Neuronal stem cell (in vitro differentiated cells): Measurements from ENCODE around the gene PGC.
A peak's percentile ranks its signal among the peaks of the same experiment; 100 is the strongest.

Experiments
- DNase-seq: peaks from one replicate; pipeline ENCODE4 v3.0.0-alpha.2; 2013; ENCODE audit warnings: low spot score
- H2AFZ ChIP-seq: one replicate; pipeline ENCODE4 v1.6.1; 2013; ENCODE audit warnings: mild to moderate bottlenecking, low read length, inconsistent platforms
- H2AK5ac ChIP-seq: 2 replicates; pipeline ENCODE4 v1.6.1; 2013; ENCODE audit warnings: low read depth, mild to moderate bottlenecking, inconsistent platforms, low read length, moderate library complexity, mixed read lengths
- H2BK120ac ChIP-seq: 2 replicates; pipeline ENCODE4 v1.6.1; 2013; ENCODE audit warnings: low read depth, mild to moderate bottlenecking, inconsistent platforms, low read length, moderate library complexity, mixed read lengths
- H2BK12ac ChIP-seq: one replicate; pipeline ENCODE4 v1.6.1; 2013; ENCODE audit warnings: low read length, inconsistent platforms
- H2BK15ac ChIP-seq: 2 replicates; pipeline ENCODE4 v1.6.1; 2013; ENCODE audit warnings: mild to moderate bottlenecking, low read length, inconsistent platforms, mixed read lengths
- H2BK5ac ChIP-seq: one replicate; pipeline ENCODE4 v1.6.1; 2013; ENCODE audit warnings: inconsistent platforms, mild to moderate bottlenecking, low read length, moderate library complexity
- H3K14ac ChIP-seq: one replicate; pipeline ENCODE4 v1.6.1; 2013; ENCODE audit warnings: low read length, inconsistent platforms
- H3K18ac ChIP-seq: 2 replicates; pipeline ENCODE4 v1.6.1; 2013; ENCODE audit warnings: low read length, inconsistent platforms
- H3K23ac ChIP-seq: 2 replicates; pipeline ENCODE4 v1.6.1; 2013; ENCODE audit warnings: low read depth, mild to moderate bottlenecking, mixed read lengths, low read length, inconsistent platforms; ENCODE audit not compliant: poor library complexity
- H3K27ac ChIP-seq: replicated peaks from 3 replicates; pipeline ENCODE4 v1.5.1; 2013; ENCODE audit warnings: low read length, inconsistent platforms
- H3K27me3 ChIP-seq, 3 experiments: 2 replicates each; pipeline ENCODE4 v1.6.1; 2013; ENCODE audit warnings: low read length in 3 of 3, mild to moderate bottlenecking in 2 of 3, inconsistent platforms in 1 of 3, low read depth in 1 of 3, mixed read lengths in 1 of 3, moderate library complexity in 1 of 3; ENCODE audit not compliant: control insufficient read depth in 3 of 3, insufficient read depth in 3 of 3
- H3K36me3 ChIP-seq, 2 donors: replicated peaks in 1 of 2; 2 replicates each; pipeline ENCODE4 v1.6.1; 2013; ENCODE audit warnings: low read length in 2 of 2; ENCODE audit not compliant: control insufficient read depth in 2 of 2, insufficient read depth in 2 of 2
- H3K4ac ChIP-seq: 2 replicates; pipeline ENCODE4 v1.6.1; 2013; ENCODE audit warnings: inconsistent platforms, mild to moderate bottlenecking, low read length, moderate library complexity
- H3K4me1 ChIP-seq, 2 donors: 1 replicate in 1 of 2; 2 replicates in 1 of 2; pipeline ENCODE4 v1.6.1; 2013; ENCODE audit warnings: low read length in 2 of 2, low read depth in 1 of 2; ENCODE audit not compliant: control insufficient read depth in 2 of 2, insufficient read depth in 1 of 2
- H3K4me2 ChIP-seq: one replicate; pipeline ENCODE4 v1.6.1; 2013; ENCODE audit warnings: mild to moderate bottlenecking, low read length, inconsistent platforms; ENCODE audit not compliant: insufficient read depth, poor library complexity, severe bottlenecking
- H3K4me3 ChIP-seq, 2 donors: 2 replicates each; pipeline ENCODE4 v1.5.1; 2013; ENCODE audit warnings: low read length in 2 of 2, mild to moderate bottlenecking in 2 of 2, inconsistent platforms in 1 of 2, moderate library complexity in 1 of 2
- H3K79me1 ChIP-seq: one replicate; pipeline ENCODE4 v1.6.1; 2013; ENCODE audit warnings: low read depth, mild to moderate bottlenecking, inconsistent platforms, low read length, moderate library complexity
- H3K9ac ChIP-seq: one replicate; pipeline ENCODE4 v1.6.1; 2013; ENCODE audit warnings: mild to moderate bottlenecking, low read depth, low read length, inconsistent platforms; ENCODE audit not compliant: poor library complexity
- H3K9me3 ChIP-seq, 2 donors: replicated peaks in 1 of 2; 2 replicates each; pipeline versions ENCODE3 to v1.6.1; 2013; ENCODE audit warnings: low read length in 2 of 2, mild to moderate bottlenecking in 2 of 2, inconsistent platforms in 1 of 2, low read depth in 1 of 2, mixed read lengths in 1 of 2, moderate library complexity in 1 of 2; ENCODE audit not compliant: control insufficient read depth in 2 of 2, insufficient read depth in 1 of 2
- H4K8ac ChIP-seq: one replicate; pipeline ENCODE4 v1.6.1; 2013; ENCODE audit warnings: low read depth, mild to moderate bottlenecking, inconsistent platforms, low read length, moderate library complexity
- H4K91ac ChIP-seq: one replicate; pipeline ENCODE4 v1.6.1; 2013; ENCODE audit warnings: low read length, low read depth, mild to moderate bottlenecking, inconsistent platforms; ENCODE audit not compliant: poor library complexity
- WGBS, 2 donors: extraction: QIAGEN DNeasy Blood & Tissue Kit; methylation state at CpG; one replicate each; pipeline ENCODE4 v1.1.7; 2013; ENCODE audit warnings: missing lambda C conversion rate in 2 of 2, mixed read lengths in 1 of 2; ENCODE audit not compliant: insufficient read length in 2 of 2, insufficient replicate concordance in 1 of 2; ENCODE audit errors: extremely low coverage in 2 of 2; 5-methylcytosine and 5-hydroxymethylcytosine counted together

The PGC gene

DNA sequence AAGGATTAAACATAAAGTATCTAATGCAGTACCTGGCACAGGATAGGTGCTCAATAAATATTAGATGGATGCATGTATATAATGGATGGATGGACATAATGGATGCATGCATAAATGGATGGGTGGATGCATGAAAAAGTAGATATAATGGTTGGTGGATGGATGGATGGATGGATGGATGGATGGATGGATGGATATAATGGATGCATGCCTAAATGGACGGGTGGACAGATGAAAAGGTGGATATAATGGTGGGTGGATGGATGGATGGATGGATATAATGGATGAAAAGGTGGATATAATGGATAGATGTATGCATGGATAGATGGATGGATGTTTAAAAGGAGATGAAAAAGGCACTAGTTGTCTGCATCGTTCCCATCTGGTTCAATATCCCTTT lies 37.8 kb downstream of the PGC start:
- Histone ChIP-seq H3K36me3 (no peaks in the 10 kb centered on the region), H2BK15ac (no peak overlapping the region), H3K18ac (no peak overlapping the region), H2AFZ (no peak overlapping the region), H3K79me1 (no peaks in the 10 kb centered on the region), H3K4me2 (no peak overlapping the region), H3K23ac (no peak overlapping the region), H3K27me3 (peaks cover 0 to 60% (median 2%) of the 10 kb centered on the region in 3 experiments), H3K4me3 (no peak overlapping the region), H2BK120ac (no peak overlapping the region), H3K14ac (no peak overlapping the region), H2AK5ac (no peak overlapping the region), H3K4ac (no peak overlapping the region), H4K91ac (no peak overlapping the region), H3K9me3 (peaks cover 0 to 1% of the 10 kb centered on the region in 2 donors), H2BK12ac (no peak overlapping the region), H3K4me1 (peaks cover 0 to 1% of the 10 kb centered on the region in 2 donors), H4K8ac (no peak overlapping the region), H2BK5ac (no peak overlapping the region), H3K9ac (no peak overlapping the region), H3K27ac (no peak overlapping the region)
- WGBS, 2 donors, result no CpG with 5 or more reads among the region's 2 CpGs
- DNase-seq, result no peak

DNA sequence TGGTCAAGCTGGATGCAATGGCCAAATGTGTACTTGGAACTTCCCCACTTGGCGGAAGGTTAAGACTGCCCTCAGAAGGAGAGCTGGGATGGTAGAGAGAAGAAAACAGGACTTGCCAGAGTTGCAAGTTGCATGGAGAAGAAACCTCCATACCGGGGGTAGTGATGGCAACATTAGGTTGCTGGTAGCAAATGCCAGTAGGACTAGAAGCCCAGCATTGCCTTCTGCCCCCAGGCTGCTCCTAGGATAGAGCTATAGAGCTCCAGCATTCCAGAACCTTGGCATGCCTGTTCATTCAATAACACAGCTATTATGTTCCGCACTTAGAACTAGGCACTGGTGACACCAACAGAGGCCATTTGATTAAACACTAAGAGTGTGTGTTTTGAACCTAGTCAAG lies 38.3 kb downstream of the PGC start:
- Histone ChIP-seq H2BK120ac (no peak overlapping the region), H2BK5ac (no peak overlapping the region), H3K18ac (no peak overlapping the region), H2BK12ac (no peak overlapping the region), H3K4me3 (no peak overlapping the region), H3K79me1 (no peaks in the 10 kb centered on the region), H4K91ac (no peak overlapping the region), H3K9me3 (no peaks in the 10 kb centered on the region), H3K27ac (no peak overlapping the region), H3K27me3 (peaks cover 0 to 59% (median 2%) of the 10 kb centered on the region in 3 experiments), H2AK5ac (no peak overlapping the region), H2AFZ (no peak overlapping the region), H3K36me3 (no peaks in the 10 kb centered on the region), H3K9ac (no peak overlapping the region), H3K4me2 (no peak overlapping the region), H2BK15ac (no peak overlapping the region), H3K4ac (no peak overlapping the region), H3K14ac (no peak overlapping the region), H3K23ac (no peak overlapping the region), H4K8ac (no peak overlapping the region), H3K4me1 (peaks cover 0 to 1% of the 10 kb centered on the region in 2 donors)
- no peak for DNase-seq
- no CpG with 5 or more reads among the region's 3 CpGs for WGBS, 2 donors

DNA sequence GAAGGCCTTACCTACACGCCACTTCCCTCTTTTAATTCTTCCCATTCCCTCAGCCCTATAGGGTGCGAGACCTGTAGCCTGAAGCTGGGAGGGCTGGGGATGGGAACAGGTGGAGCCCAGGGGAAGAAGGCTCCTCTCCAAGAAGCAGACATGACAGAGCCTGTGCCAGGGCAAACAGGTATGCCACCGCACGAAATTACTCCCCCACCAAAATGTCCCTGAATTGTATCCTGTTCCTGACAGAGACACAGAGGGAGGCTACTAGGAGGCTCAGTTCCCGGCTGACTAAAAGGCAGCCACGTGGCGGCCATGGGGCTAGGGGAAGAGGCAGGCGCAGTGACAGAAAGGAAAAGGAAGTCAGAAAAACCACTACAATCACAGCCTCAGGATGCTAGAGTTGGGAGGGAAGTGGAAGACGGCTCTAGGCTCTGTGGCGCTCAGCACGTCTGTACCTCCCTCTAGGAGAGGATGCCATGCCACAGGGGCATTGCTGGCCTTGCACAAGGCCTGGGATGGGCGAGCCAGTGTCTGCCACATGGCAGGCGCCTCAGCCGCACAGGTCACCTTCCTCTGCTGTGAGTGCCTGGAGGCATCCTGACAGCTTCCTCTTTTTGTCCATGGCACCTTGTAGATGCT lies 39.5 kb downstream of the PGC start:
- Histone ChIP-seq H2AK5ac (peak overlapping the region; percentile 22), H4K91ac (no peak overlapping the region), H3K9me3 (no peaks in the 10 kb centered on the region), H2BK12ac (no peak overlapping the region), H2BK5ac (no peak overlapping the region), H3K27ac (no peak overlapping the region), H2AFZ (no peak overlapping the region), H3K4me2 (no peak overlapping the region), H3K14ac (no peak overlapping the region), H3K79me1 (no peaks in the 10 kb centered on the region), H2BK15ac (no peak overlapping the region), H3K18ac (no peak overlapping the region), H4K8ac (no peak overlapping the region), H3K27me3 (peaks cover 0 to 53% (median 2%) of the 10 kb centered on the region in 3 experiments), H3K23ac (no peak overlapping the region), H3K4me1 (peaks cover 0 to 1% of the 10 kb centered on the region in 2 donors), H3K4ac (no peak overlapping the region), H3K36me3 (no peaks in the 10 kb centered on the region), H3K4me3 (no peak overlapping the region), H3K9ac (no peak overlapping the region), H2BK120ac (no peak overlapping the region)
- no CpG with 5 or more reads among the region's 14 CpGs for WGBS, 2 donors
- DNase-seq, result no peak

DNA sequence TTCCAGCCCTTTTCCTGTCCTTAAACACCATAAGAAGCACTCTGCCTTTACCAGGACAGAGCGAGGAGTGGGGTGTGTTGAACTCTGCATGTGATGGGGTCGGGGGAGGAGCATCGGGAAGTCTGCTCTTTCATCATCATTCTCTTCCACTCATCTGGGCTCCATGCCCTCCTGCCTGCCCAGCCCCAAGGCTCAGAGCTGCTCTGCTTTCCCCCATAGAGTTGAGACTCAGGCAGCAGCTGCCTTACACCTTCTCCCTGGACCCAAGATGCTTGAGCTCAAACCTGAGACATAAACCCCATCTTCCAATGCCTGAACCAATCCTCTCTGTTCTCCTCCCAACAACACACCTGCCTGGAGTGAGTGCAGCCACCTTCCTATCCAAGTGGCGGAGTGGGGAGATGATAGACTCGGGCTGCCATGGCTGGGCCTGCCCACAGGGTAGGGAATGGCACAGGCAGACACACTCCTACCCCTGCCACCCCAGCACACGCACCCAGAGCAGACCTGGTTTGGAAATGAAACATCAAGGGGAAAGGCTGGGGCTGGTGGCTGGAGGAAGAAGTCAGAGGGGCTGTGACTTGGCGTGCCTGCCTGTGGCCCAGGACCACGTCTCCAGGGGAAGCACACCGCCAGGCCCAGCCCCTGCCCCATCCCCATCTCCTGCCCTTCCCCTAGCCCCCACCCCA lies 40.2 kb downstream of the PGC start:
- Histone ChIP-seq H2AFZ (no peak overlapping the region), H4K8ac (no peak overlapping the region), H3K4ac (no peak overlapping the region), H2AK5ac (peak overlapping the region; percentile 22), H2BK12ac (no peak overlapping the region), H3K4me3 (no peak overlapping the region), H3K9ac (no peak overlapping the region), H3K9me3 (no peaks in the 10 kb centered on the region), H3K4me1 (peaks cover 0 to 1% of the 10 kb centered on the region in 2 donors), H3K27ac (no peak overlapping the region), H3K18ac (no peak overlapping the region), H2BK120ac (no peak overlapping the region), H3K27me3 (peaks cover 0 to 48% (median 2%) of the 10 kb centered on the region in 3 experiments), H2BK15ac (no peak overlapping the region), H3K36me3 (no peaks in the 10 kb centered on the region), H4K91ac (peak overlapping the region; percentile 38), H3K14ac (peak overlapping the region; percentile 1), H3K23ac (peak overlapping the region; percentile 32), H3K79me1 (no peaks in the 10 kb centered on the region), H3K4me2 (no peak overlapping the region), H2BK5ac (no peak overlapping the region)
- no peak for DNase-seq
- no CpG with 5 or more reads among the region's 9 CpGs for WGBS, 2 donors
